HepG2 (cell line): ENCODE measurements around the gene CACNB4.

Experiments used
- GPN1 ChIP-seq: sonication (generic); formaldehyde crosslinking; IDR thresholded peaks from 2 replicates; pipeline ENCODE4 v1.5.1; 2020; ENCODE audit warnings: missing genetic modification reagents, borderline replicate concordance
- NFKB2 ChIP-seq: sonication (generic); formaldehyde crosslinking; IDR thresholded peaks from 2 replicates; pipeline ENCODE4 v1.4.0; 2020; ENCODE audit warnings: missing genetic modification reagents, borderline replicate concordance
- PRDM15 ChIP-seq: sonication (generic); formaldehyde crosslinking; IDR thresholded peaks from 2 replicates; pipeline ENCODE4 v1.4.0; 2020; ENCODE audit warnings: missing genetic modification reagents
- RCOR2 ChIP-seq: IDR thresholded peaks from 2 replicates; pipeline ENCODE4 v1.6.1; 2016; ENCODE audit warnings: missing biosample characterization, missing genetic modification reagents
- SRF ChIP-seq: IDR thresholded peaks from 2 replicates; pipeline ENCODE4 v1.6.1; 2011; ENCODE audit warnings: mild to moderate bottlenecking, low read depth, low read length, moderate library complexity
- ZNF317 ChIP-seq: sonication (generic); formaldehyde crosslinking; IDR thresholded peaks from 2 replicates; pipeline ENCODE4 v1.5.0; 2020; ENCODE audit warnings: mild to moderate bottlenecking, missing genetic modification reagents
- ZNF580 ChIP-seq: IDR thresholded peaks from 2 replicates; pipeline ENCODE4 v1.6.1; 2016; ENCODE audit warnings: low read depth, borderline replicate concordance
- ZSCAN12 ChIP-seq: sonication (generic); formaldehyde crosslinking; IDR thresholded peaks from 2 replicates; pipeline ENCODE4 v1.9.0; 2021; ENCODE audit warnings: mild to moderate bottlenecking, missing genetic modification reagents

- TF ChIP-seq ZNF580 (CRISPR knock-in tag) (no peak), ZNF317 (no peak), PRDM15 (CRISPR knock-in tag) (no peak), GPN1 (CRISPR knock-in tag) (no peak), ZSCAN12 (CRISPR knock-in tag) (no peak), NFKB2 (CRISPR knock-in tag) (no peak), SRF (no peak), RCOR2 (no peak)
Observed at GRCh38 chr2:151943461-151943860, 155.4 kb downstream of the CACNB4 start.
